HG02610 (cell line): ENCODE results near the gene LDAH.

Source experiments
- ATAC-seq: cut with Tn5 transposase; IDR thresholded peaks from one replicate; pipeline ENCODE4 v1.9.1; 2021; ENCODE audit warnings: mild to moderate bottlenecking, moderate library complexity; ENCODE audit not compliant: unreplicated experiment

Gene LDAH

GRCh38 chr2:20687260-20687832 is 135.6 kb downstream of the LDAH start:
- ATAC-seq: no peak

GRCh38 chr2:20684581-20685063 is 138.3 kb downstream of the LDAH start:
- ATAC-seq: no peak

GRCh38 chr2:20682167-20682920 is 140.6 kb downstream of the LDAH start:
- no peak for ATAC-seq

- ATAC-seq: no peak
Measured at GRCh38 chr2:20680744-20681375, 142.0 kb downstream of the LDAH start.

- no peak for ATAC-seq
Measured at GRCh38 chr2:20678780-20679179, 144.1 kb downstream of the LDAH start.

- no peak for ATAC-seq
Measured at GRCh38 chr2:20678086-20678395, 144.9 kb downstream of the LDAH start.

GRCh38 chr2:20677301-20678085 is 145.4 kb downstream of the LDAH start:
- no peak for ATAC-seq

- ATAC-seq: peak; percentile 8
Measured at GRCh38 chr2:20676353-20677215, 146.3 kb downstream of the LDAH start.

- peak; percentile 64 for ATAC-seq
Measured at GRCh38 chr2:20675701-20676352, 147.1 kb downstream of the LDAH start.

GRCh38 chr2:20674974-20675679 is 147.8 kb downstream of the LDAH start:
- no peak for ATAC-seq

GRCh38 chr2:20674309-20674965 is 148.5 kb downstream of the LDAH start:
- ATAC-seq: no peak

GRCh38 chr2:20673686-20674308 is 149.1 kb downstream of the LDAH start:
- ATAC-seq: no peak

- ATAC-seq: no peak
Measured at GRCh38 chr2:20672201-20672951, 150.5 kb downstream of the LDAH start.

- ATAC-seq: no peak
Measured at GRCh38 chr2:20671736-20672080, 151.2 kb downstream of the LDAH start.

- no peak for ATAC-seq
Measured at GRCh38 chr2:20671036-20671735, 151.7 kb downstream of the LDAH start.

GRCh38 chr2:20670315-20671035 is 152.4 kb downstream of the LDAH start:
- ATAC-seq: no peak
